Measurements from ENCODE around the gene MYO5A.

DNA sequence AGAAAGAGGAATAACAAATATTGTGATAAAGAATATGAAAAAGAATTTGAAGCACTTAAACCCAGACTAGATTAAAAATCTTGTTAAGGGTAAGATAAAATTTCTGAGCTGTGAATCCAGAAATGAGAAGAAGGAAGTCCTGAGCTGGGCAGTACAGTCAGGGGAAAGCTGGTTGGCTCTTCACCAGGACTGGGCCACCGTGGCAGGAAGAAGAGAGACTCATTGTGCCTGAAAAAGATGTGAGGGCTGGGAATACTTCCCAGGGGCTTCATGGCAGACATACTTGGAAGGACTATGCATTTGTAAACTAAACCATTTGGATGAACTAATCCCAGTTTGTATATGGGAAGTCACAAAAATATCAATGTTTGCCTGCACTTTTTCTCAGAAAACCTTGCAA lies 204.6 kb downstream of the MYO5A start:
- TF ChIP-seq GATA3 (IDR thresholded peaks at IDR 0.05; ENCODE audit: low read depth, low read length) (no peak), GATA2 (IDR thresholded peaks at IDR 0.05; ENCODE audit: low read depth, low read length) (no peak)
